Hematopoietic multipotent progenitor cell treated with erythropoietin and hydrocortisone succinate and interleukin-3 and kit ligand, for 4 days (in vitro differentiated cells): ENCODE data around the gene CRYGD.
A peak's percentile ranks its signal among the peaks of the same experiment; 100 is the strongest.
"Not testable (repeated sequence)": the region's sequence is repeated elsewhere in the genome, so short reads cannot be mapped to it uniquely, and the experiment has no call there.

ENCODE experiments used
- DNase-seq: peaks from one replicate; pipeline ENCODE4 v3.0.0-alpha.2; 2015

Gene CRYGD

DNA sequence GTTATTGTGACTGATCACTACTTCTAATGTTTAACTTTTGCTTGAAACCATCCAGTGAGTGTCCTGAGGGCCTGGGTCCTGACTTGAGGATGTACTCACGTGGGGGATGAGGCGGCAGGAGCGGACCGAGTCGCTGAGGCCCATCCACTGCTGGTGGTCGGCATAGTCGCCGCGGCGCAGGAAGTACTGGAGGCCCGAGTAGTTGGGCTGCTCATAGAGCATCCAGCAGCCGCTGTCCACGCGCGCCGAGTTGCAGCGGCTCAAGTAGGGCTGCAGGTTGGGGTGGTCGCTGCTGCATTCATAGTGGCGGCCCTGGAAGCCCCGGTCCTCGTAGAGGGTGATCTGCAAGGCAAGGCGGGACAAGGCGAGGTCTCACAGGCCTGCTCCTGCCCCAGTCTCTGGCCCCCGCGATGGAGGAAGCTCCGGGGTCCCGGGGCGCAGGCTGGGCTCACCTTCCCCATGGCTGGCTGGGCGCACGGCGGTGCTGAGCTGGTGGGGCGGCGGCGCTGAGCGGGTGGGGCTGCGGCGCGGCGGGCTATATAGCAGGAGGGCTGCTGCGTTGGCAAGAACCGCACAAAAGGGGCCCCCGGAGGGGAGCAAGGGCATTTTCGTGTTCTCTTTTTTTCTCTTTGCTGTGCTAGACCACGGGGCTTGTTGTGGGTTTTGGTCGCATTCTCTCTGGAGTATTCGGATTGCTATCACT is at the start of gene CRYGD:
CRYGD (minus strand) TSS at position 512 of the 703 bp plus-strand sequence; CDS start at position 461, 51 bp downstream.
- peak; percentile 65 for DNase-seq

DNA sequence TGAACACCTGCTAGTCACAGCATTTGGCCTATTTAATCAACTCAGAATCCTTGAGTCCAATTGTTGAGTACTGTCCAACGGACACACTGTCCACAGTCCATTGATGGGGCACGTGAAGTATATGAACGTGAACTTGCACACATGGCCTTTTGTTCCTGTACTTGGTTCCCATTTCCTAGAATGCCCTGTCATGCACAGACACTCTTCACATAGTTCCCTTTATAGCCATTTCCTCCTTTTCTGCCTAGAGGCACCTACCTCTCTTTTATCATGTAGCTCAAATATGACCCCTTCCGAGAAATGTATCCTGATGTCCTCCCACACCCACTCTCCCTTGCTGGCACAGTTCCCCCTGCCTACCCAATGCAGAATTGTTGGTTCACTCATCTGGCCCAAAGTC is 47.8 kb upstream of the CRYGD start:
- peak; percentile 79 for DNase-seq

DNA sequence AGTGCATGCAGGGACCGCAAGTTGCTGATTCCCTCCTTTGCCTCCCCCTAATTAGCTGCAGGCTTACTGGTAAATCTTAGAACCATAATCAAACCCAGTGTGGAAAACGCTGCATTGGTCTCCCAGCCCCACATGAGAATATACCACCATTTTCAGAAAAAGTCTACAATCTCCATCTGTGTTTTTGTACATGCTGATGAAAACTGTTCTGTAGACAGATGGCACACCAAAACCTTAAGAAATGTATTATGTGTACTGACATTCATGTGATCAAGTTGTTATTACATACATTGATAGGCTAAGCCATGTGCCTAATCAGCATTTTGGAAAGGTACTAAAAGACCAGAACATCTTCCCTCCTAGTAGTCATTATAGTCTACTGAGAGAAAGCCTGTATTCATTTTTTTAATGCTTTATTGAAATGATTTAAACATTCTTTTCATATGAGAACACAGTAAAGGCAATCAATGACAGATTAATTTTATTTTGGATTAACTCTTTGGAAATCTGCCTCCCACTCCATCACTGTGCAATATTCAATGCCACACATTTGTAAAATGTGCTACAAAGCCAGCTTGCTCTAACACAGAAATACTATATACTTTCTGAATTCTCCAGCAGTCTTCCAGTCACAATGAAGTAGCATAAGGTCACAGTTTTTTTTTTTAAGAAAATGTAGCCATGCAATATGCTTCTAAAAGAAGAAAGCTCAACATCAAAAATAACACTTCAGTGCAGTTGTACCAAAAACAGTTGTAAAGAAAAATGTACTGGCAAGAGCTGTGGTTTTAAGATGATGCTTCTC is 40.8 kb upstream of the CRYGD start:
- DNase-seq = no peak

DNA sequence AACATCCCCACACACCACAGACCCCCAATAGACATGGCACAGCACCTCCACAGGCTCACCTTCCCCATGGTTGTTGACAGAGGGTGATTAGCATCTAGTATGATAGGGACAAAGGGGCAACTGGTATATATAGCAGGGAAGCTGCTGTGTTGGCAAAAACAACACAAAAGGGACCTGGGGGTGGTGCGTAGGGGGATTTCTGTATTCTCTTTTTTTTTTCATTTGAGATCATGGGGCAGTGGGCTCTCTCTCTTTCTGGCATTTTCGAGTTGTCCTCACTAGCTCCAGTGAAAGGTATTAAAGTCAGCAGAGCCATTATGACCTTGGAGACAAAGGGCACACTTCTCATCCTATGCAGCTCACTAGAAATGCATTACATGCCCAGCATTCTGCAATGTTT is 39.2 kb upstream of the CRYGD start, which contains the start of gene CRYGA:
CRYGA (minus strand) TSS at position 101 of the 400 bp plus-strand sequence; CDS start at position 68, 33 bp downstream.
- no peak for DNase-seq

DNA sequence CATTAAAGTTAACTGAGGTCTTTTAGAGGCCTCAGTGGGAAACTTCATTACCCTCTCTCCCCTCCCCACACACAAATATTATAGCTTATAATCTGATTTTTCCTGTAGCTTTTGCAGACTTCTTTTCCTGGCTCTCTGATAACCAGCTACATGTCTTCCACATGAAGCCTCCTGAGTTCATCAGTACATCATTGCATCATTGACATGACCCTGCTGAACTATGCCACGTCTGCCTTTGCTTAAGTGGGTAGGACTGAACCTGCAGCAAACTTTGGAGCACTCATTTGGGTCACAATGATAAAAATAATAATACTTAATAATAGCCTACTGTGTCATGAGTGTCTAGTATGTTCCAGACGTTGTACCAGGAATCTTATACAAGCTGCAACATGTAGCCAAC is 32.1 kb upstream of the CRYGD start:
- no peak for DNase-seq

DNA sequence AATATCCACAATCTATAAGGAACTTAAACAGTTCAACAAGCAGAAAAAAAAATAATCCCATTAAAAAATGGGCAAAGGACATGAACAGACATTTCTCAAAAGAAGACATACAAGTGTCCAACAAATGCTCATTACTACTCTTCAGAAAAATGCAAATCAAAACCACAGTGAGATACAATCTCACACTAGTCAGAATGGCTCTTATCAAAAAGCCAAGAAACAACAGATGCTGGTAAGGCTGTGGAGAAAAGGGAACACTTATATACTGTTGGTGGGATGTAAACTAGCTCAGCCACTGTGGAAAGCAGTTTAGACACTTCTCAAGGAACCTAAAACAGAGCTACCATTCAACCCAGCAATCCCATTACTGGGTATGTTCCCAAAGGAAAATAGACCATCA is 28.8 kb upstream of the CRYGD start:
- peak; percentile 69 for DNase-seq

DNA sequence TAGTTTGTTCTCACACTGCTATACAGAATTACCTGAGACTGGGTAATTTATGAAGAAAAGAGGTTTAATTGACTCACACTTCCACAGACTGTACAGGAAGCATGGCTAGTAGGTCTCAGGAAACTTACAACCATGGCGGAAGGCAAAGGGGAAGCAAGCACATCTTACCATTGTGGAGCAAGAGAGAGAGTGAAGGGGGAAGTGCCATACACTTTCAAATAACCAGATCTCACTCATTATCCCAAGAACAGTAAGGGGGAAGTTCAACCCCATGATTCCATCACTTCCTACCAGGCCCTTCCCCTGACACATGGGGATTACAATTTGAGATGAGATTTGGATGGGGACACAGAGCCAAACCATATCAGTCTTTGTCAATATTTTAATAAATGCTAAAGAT is 26.6 kb upstream of the CRYGD start:
- peak; percentile 28 for DNase-seq

DNA sequence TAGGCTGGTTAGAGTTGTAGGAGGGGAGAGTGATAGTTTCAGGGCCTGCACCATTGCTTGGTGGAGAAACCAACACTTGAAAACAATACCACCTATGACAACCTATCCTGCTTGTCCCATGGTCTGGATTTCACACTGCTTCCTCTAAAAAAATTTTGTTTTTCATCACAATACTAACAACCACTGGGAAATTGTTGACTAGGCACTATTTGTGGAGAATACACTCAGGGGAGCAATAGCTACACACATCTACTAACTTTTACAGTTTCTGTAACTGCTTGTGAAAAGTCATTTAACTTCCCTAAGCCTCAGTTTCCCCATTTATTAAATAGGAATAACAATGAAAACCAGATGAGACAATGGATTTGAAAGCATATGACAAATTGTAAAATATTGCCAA is 25.8 kb upstream of the CRYGD start:
- DNase-seq = no peak

DNA sequence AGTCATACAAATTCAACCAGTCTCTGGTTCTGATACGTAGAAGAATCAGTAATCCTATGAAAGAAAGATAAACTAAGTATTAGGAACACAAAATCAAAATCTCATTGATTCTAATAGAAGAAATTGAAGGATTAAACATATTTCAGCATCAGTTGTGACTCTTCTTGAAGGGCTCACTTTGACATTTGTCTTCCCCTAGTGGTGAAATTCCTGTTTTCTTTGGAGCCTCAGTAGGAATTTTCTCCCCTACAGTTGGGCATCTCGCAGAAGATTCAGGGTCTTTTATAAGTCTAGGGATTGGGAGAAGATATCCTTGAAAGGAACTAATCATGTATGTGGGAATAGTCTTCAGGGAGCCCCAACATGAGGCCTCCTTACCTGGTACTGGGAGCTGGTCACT is 24.5 kb upstream of the CRYGD start:
- DNase-seq = no peak

DNA sequence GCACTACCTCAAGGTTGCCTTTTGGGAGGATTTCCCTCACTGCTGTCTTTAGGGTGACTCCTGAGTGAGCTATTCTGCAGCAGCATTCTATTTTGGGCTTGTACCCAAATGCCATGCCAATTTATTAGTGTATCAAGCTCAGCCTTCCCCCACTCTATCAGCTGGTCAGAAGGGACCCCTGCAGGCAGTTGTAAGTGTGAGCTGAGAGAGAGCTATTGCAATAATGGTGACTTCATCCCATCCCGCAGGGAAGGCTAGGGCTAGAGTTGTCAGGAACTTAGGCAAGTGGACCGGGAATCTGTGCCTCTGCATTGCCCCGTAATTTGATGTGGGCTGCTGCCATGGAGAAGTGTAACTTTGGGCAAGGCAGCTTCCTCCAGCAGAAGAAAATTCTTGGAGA is 23.4 kb upstream of the CRYGD start:
- no peak for DNase-seq

DNA sequence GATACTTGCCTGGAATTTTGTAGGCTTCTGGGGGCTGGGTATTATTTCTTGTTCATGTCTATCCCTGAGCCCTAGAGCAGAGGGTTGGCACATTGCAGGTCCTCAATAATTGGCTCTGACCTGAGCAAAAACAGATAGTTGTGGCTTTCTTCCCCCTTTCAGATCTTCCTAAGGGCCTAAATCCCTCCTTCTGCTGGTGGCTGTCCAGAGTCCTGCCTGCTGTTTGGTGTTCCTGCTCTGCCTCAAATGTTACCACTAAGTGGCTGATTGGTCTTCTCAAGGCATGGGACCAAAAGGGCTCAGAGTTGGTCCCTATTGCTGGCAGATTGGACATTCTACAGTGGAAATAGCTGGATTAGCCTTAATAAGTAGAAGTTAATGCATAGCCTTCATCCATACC is 22.7 kb upstream of the CRYGD start:
- DNase-seq = no peak

DNA sequence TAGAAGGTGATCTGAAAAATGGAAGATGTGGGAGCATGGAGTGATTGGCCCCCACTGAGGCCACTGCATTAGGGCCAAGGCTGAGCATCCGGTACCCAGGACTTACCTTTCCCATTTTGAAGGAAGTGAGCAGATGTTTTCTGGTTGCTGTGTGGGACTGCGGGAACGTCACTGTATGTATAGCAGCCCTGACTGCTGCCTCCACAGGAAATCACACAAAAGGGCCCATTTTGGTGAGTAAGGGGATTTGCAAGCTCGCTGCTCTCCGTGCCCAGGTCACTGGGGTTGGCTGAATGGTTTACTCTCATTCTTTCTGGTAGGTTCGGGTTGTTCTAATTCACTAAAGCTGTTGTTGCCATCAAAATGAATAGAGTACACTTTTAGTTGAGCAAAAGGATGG is 21.7 kb upstream of the CRYGD start, which contains the start of gene CRYGB:
CRYGB (minus strand) TSS at position 153 of the 400 bp plus-strand sequence; CDS start at position 115, 38 bp downstream.
- DNase-seq = no peak

DNA sequence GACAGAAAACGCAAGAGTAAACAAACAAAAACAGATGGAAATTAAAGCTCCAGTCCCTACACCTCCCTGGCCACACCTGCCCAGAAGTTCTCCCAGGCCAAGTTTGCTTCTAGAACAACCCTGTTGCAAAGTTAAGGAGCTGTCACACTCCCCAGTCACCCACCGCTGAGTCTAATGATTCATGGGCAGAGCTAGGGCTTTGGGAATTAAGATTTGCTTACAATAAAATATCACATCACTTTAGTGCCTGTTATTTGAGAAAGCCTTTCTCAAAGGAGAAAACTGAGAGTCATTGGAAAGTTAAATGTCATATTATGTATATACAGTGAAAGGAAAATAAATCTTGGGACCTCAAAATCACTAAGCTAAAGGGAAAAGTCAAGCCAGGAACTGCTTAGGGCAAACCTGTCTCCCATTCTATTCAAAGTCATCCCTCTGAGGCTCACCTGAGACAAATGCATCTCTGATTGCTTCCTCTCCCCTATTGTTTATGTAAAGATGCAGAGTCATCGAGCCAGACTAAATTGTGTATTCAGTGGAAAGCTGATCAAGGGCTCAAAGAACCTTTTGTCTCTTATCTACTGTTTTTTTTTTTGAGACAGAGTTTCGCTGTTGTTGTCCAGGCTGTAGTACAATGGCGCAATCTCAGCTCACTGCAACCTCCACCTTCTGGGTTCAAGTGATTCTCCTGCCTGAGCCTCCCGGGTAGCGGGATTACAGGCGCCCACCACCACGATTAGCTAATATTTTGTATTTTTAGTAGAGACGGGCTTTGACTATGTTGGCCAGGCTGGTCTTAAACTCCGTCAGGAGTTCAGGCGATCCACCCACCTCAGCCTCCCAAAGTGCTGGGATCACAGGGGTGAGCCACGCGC is 18.8 kb upstream of the CRYGD start:
- DNase-seq = no peak

DNA sequence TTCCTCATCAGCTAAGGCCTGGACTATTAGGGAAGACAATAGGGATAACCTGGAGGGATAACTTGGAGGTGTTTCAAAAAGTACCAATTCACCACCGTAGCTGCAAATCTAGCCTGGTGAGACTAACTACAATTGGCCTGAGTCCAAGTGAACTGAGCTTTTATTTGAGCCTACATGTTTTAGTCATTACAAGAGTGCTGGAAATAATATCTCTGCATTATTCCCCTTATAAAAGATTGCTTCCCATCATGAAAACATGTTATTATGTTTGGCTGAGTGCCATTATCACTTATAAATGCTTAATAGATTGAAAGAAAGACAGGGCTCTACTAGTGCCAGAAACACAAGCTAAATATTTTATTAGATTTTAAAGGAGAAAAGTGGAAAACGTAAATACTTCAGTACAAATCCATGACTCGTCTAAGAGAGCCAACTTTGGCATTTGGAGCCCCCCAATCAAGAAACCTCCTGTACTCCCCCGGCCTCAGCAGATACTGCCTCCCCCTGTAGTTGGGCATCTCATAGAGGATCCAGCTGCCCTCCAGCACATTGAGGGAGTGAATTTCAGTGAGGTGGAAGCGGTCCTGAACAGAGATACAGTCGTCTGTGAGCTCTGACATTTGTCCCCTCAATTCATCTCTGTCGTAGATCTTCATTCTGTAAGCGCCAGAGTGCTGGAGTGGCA is 18.1 kb upstream of the CRYGD start:
- no peak for DNase-seq

DNA sequence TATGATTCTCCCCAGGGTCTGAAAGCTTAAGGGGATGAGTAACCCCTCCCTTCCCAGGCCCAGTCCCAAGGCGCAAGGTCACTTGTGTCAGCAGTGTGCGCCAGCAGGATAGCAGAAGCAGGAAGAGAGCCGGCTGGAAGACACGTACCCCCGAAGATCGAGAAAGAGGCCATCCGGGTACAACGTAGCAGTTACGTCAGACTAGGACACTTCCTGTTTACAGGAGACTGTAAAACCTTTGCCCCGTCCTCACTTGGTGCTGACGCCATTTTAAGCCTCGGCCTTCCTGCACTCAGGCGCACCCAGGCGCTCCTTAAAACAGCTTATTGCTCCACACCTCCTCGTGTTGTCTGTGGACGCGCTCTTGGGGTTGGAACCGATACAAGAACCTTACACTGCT is 15.1 kb upstream of the CRYGD start:
- no peak for DNase-seq

DNA sequence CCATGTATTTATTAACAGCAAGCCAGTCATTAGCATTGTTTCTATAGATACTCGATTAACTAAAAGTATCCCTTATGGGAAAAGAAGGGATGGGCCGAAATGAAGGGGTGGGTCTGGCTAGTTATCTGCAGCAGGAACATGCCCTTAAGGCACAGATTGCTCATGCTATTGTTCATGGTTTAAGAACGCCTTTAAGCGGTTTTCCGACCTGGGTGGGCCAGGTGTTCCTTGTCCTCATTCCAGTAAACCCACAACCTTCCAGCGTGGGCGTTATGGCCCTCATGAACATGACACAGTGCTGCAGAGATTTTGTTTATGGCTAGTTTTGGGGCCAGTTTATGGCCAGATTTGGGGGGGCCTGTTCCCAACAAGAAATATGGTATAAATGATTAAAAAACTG is 14.0 kb upstream of the CRYGD start:
- DNase-seq = not testable (repeated sequence)

DNA sequence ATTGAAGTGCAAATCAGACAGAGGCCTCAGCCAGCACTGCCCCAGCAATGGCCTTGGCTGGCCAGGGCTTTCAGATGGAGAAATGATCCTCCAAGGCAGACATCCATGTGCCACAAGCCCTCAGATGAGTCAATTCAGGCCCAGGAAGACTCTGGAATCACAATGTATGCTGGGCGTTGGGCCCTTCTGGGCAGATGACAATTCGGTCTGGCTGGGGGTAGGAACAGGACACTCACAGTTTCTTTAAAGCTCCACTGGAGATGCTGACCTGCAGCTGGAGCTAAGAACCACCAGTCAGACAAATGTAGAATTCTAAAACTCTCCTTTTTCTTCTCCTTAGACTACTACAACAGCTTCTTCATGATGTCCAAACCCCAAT is 12.4 kb upstream of the CRYGD start:
- DNase-seq = no peak

DNA sequence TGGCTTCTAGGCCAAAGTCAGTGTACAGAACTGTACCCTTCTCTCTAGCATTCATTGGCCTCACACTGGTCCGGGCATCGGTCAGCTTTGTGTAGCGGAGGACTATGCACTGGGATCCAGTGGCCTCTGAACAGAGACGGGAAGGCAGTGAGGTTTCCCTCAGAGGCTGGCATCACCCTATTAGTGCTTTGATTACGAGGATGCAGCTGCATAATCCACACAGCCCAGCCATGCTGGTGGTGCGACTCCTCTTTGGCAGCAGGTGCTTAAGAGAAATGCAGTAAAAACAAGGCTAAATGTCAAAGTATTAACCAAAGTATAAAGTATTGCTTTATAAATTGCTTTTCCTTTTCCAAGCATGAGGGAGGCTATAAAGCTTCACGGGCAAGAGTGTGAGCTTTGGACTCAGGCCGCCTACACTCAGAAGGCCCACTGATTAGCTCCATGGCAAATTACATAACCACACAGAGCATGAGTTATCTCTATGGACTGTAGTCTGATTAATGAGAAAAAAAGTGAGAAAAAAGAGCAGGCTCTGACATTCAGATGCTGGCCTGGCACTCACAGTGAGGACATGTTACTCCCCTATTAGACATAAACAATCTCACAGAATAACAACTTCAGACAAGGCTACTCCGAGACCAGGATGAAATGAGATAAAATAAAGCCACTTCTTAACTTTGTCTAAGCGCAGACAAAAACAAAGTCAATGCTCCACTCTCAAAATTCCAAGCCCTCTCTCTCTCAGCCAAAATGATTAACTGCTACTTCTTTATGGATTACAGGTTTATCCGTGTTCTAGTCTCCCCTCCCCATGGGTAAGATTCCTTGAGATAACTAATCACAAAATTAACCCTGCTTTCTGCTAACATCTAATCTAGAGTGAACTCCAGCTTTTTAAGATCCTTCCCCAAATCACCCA is 11.7 kb upstream of the CRYGD start:
- no peak for DNase-seq

DNA sequence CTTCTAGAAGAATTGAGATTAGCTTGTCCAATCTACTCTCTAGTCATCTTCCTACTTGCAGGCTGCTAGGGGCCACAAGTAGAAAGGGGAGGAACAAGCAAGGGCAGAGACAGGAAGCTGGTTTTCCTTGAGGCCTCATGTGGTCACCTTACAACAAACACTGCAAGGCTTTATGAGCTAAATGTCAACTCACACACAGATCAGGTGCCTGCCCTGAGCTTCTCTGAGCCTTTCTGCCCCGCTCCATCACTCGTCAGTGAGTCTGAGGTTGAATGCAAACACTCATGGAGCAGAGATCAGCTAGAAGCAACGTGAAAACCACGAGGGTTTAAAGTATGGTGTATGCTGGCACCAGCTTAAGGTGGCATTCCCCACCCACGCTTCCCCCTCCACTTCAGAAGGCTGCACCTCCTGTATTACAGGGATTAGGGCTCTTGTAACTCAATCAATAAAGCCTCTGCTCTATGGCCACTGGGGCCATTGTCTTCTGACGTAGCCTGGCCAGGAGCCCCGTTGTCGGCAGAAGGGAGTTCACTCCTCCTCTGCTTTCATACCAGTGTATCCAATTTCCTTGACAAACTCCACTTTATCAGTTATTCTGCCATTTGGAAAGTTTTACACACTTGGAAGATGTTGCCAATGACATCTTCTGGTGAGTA is 10.7 kb upstream of the CRYGD start:
- peak; percentile 66 for DNase-seq

DNA sequence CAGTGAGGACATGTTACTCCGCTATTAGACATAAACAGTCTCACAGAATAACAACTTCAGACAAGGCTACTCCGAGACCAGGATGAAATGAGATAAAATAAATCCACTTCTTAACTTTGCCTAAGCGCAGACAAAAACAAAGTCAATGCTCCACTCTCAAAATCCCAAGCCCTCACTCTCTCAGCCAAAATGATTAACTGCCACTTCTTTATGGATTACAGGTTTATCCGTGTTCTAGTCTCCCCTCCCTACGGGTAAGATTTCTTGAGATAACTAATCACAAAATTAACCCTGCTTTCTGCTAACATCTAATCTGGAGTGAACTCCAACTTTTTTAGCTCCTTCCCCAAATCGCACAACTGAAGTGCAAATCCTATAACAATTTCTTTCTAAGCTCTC is 6.4 kb upstream of the CRYGD start:
- DNase-seq = no peak
